Loucy (cell line): Measurements from ENCODE around the gene ITPK1.

Experiments
- H2AFZ ChIP-seq: fragments of 200-600 bp; sonication (generic); 2 replicates; pipeline ENCODE4 v1.6.0; 2016; ENCODE audit warnings: antibody characterized with exemption, mild to moderate bottlenecking, low read length, moderate library complexity
- H3F3A ChIP-seq: fragments of 200-600 bp; 2 replicates; pipeline ENCODE4 v1.6.0; 2016; ENCODE audit warnings: antibody characterized with exemption, low read depth, mild to moderate bottlenecking
- H3K27me3 ChIP-seq: fragments of 200-600 bp; sonication (generic); 2 replicates; pipeline ENCODE4 v1.6.1; 2014; ENCODE audit warnings: low read length, mild to moderate bottlenecking; ENCODE audit not compliant: insufficient read depth, poor library complexity, severe bottlenecking
- H3K36me3 ChIP-seq: fragments of 200-600 bp; sonication (generic); 2 replicates; pipeline ENCODE4 v1.6.1; 2016; ENCODE audit warnings: low read length; ENCODE audit not compliant: insufficient read depth
- H3K4me1 ChIP-seq: fragments of 200-600 bp; sonication (generic); 2 replicates; pipeline ENCODE4 v1.5.1; 2014; ENCODE audit warnings: low read length, mild to moderate bottlenecking; ENCODE audit not compliant: insufficient read depth, poor library complexity, severe bottlenecking
- H3K4me2 ChIP-seq: fragments of 200-600 bp; sonication (generic); 2 replicates; pipeline ENCODE4 v1.6.0; 2014; ENCODE audit warnings: antibody characterized with exemption, low read length, low read depth, mild to moderate bottlenecking; ENCODE audit not compliant: poor library complexity, severe bottlenecking
- H3K4me3 ChIP-seq: fragments of 200-600 bp; sonication (generic); 2 replicates; pipeline ENCODE4 v1.5.1; 2014; ENCODE audit warnings: low read length, mild to moderate bottlenecking, mixed read lengths; ENCODE audit not compliant: poor library complexity, severe bottlenecking
- H3K79me2 ChIP-seq: fragments of 200-600 bp; sonication (generic); 2 replicates; pipeline ENCODE4 v1.6.1; 2014; ENCODE audit warnings: low read length; ENCODE audit not compliant: insufficient read depth
- H3K9ac ChIP-seq: fragments of 200-600 bp; sonication (generic); 2 replicates; pipeline ENCODE4 v1.6.0; 2014; ENCODE audit warnings: mild to moderate bottlenecking, low read depth, low read length, moderate library complexity; ENCODE audit not compliant: poor library complexity, severe bottlenecking
- H3K9me2 ChIP-seq: fragments of 200-600 bp; sonication (generic); replicated peaks from 2 replicates; pipeline ENCODE4 v1.6.1; 2016; ENCODE audit warnings: low read depth, low read length, mixed read lengths
- H3K9me3 ChIP-seq: fragments of 200-600 bp; sonication (generic); 2 replicates; pipeline ENCODE4 v1.6.1; 2014; ENCODE audit warnings: mild to moderate bottlenecking, antibody characterized with exemption, low read length, low read depth; ENCODE audit not compliant: insufficient read depth
- H4K20me1 ChIP-seq: fragments of 200-600 bp; sonication (generic); 2 replicates; pipeline ENCODE4 v1.6.0; 2014; ENCODE audit warnings: antibody characterized with exemption, low read length, mild to moderate bottlenecking; ENCODE audit not compliant: insufficient read depth, poor library complexity, severe bottlenecking
- EZH2phosphoT487 ChIP-seq: fragments of 200-600 bp; IDR thresholded peaks from 2 replicates; pipeline ENCODE4 v1.6.1; 2018; ENCODE audit warnings: antibody characterized with exemption, mild to moderate bottlenecking, moderate library complexity, borderline replicate concordance
- TF ChIP-seq, protein P1 (sequence below): fragments of 200-600 bp; sonication (generic); conservative IDR thresholded peaks from 2 replicates; pipeline ENCODE4 v1.5.1; 2014; ENCODE audit warnings: mild to moderate bottlenecking, antibody characterized with exemption, low read length

ITPK1 gene

DNA sequence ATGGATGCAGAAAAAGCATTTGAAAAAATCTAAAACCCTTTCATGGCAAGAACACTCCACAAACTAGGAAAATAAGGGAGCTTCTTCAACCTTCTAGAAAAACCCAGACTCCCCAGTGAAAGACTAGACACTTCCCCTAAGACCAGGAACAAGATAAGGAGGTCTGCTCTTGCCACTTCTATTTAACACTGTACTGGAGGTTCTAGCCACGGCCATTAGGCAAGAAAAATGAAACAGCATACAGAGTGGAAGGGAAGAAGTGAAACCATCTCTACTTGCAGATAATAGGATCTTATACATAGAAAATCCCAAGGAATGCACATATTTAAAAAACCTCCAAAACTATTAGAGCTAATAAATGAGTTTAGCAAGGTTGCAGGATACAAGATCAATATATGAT lies 150.4 kb downstream of the ITPK1 start:
- Histone ChIP-seq H3K9me3 (no peaks in the 10 kb centered on the region), H3K4me1 (no peaks in the 10 kb centered on the region), H3K4me2 (no peak overlapping the region), H3K9ac (no peak overlapping the region), H3K4me3 (no peak overlapping the region), H2AFZ (no peak overlapping the region), H3K27me3 (no peaks in the 10 kb centered on the region), H3K36me3 (peaks cover 23% of the 10 kb centered on the region; the same call in 1 of the 2 replicates), H4K20me1 (no peaks in the 10 kb centered on the region), H3F3A (no peaks in the 10 kb centered on the region), H3K79me2 (peaks cover 10% of the 10 kb centered on the region; the same call in 1 of the 2 replicates), H3K9me2 (no peaks in the 10 kb centered on the region)
- no peak for TF ChIP-seq EZH2phosphoT487
- TF ChIP-seq, protein P1, sequence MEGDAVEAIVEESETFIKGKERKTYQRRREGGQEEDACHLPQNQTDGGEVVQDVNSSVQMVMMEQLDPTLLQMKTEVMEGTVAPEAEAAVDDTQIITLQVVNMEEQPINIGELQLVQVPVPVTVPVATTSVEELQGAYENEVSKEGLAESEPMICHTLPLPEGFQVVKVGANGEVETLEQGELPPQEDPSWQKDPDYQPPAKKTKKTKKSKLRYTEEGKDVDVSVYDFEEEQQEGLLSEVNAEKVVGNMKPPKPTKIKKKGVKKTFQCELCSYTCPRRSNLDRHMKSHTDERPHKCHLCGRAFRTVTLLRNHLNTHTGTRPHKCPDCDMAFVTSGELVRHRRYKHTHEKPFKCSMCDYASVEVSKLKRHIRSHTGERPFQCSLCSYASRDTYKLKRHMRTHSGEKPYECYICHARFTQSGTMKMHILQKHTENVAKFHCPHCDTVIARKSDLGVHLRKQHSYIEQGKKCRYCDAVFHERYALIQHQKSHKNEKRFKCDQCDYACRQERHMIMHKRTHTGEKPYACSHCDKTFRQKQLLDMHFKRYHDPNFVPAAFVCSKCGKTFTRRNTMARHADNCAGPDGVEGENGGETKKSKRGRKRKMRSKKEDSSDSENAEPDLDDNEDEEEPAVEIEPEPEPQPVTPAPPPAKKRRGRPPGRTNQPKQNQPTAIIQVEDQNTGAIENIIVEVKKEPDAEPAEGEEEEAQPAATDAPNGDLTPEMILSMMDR: no peak

DNA sequence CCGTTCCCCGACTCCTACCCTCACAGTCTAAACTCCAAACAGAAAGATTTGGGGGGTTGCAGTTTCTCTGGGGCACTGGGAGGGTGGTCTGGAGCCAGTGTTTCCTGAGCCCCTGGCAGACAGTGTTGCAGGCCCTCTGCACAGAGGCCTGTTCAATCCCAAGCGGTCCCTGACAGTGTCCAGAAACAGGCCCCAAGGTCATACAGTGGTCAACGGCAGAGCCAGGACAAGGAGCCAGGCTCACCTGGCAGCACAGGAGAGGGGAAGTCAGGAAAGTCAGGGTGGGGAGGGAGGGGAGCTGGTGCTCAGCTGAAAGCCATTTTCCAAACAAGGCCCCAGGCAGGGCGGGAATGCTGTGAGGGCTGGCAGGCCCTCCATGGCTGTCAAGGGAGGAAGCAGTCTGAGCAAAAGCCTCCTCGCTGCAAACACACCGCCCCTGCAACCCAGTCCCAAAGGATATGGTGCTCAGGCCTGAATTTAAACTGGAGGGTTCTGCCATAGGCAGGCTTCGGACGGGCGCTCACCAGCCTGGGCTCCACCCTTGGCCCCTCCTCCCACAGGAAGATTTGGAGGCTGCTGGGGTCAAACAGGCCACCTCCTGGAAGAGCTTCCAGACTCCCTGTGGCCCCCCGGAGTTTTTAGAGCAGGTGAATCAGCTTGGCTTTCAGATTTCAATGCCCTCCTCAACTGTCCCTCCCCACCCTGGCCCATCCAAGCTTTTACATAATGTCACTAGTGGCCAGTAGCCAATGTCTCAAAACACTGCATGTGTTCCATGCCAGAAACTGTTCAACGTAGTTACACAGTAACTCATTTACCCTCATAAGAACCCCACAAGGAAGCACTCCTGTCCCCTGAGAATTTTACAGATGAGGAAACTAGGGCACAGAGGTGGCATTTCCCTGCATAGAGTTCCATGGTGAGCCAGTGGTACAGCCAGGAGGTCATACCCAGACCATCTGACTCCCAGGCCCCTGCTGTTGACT lies 151.3 kb downstream of the ITPK1 start:
- TF ChIP-seq EZH2phosphoT487: no peak
- TF ChIP-seq, protein P1: no peak
- H3K4me3 ChIP-seq: no peak overlapping the region
- H3K9me3 ChIP-seq: no peaks in the 10 kb centered on the region
- peaks cover 10% of the 10 kb centered on the region; the same call in 1 of the 2 replicates for H3K79me2 ChIP-seq
- H3K36me3 ChIP-seq: peaks cover 32% of the 10 kb centered on the region; the same call in 1 of the 2 replicates
- no peak overlapping the region for H3K9ac ChIP-seq
- H2AFZ ChIP-seq: no peak overlapping the region
- no peaks in the 10 kb centered on the region for H3K9me2 ChIP-seq
- no peaks in the 10 kb centered on the region for H3K27me3 ChIP-seq
- H3K4me2 ChIP-seq: no peak overlapping the region
- H3K4me1 ChIP-seq: no peaks in the 10 kb centered on the region
- no peaks in the 10 kb centered on the region for H4K20me1 ChIP-seq
- H3F3A ChIP-seq: no peaks in the 10 kb centered on the region

DNA sequence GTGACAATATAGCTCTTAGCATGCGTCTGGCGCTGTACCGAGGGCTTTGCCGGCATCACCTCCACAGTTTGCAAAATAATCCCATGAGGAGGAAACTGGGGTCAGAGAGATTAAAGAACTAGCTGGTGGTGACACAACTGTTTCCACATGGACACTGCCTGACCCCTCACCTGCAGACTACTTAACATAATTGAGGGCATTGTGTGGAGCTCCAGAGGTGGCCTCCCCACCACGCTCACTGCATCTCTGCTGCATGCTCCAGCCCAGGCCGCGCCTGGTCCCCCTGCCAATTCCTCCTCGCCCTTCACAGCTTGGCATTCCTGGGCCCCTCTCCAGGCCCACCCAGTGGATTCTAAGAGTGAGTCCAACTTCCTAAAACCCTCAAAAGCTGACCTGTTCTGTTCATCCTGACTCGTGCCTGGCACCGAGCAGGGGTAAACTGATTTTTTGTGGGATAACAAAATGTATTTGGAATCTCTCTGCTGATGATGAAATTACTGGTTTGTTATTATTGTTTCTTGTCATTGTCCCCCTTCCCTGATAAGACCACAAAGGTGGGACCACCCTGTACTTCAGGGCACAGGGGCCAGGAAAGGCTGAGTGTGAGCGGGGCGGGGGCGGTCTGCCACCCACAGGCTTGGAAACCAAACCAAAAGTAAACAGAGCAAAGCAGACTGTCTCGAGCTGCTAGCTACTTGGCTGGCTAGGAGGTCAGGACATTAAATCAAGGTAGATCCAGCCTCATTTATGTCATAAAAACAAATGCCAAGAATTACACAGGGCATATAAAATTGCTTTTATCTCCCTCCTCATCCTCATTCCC lies 152.2 kb downstream of the ITPK1 start:
- H3K4me2 ChIP-seq: no peak overlapping the region
- TF ChIP-seq, protein P1: no peak
- no peak for TF ChIP-seq EZH2phosphoT487
- no peaks in the 10 kb centered on the region for H3F3A ChIP-seq
- H3K9ac ChIP-seq: no peak overlapping the region
- H3K36me3 ChIP-seq: peaks cover 39% of the 10 kb centered on the region; the same call in 1 of the 2 replicates
- no peaks in the 10 kb centered on the region for H4K20me1 ChIP-seq
- no peaks in the 10 kb centered on the region for H3K9me3 ChIP-seq
- H3K4me1 ChIP-seq: no peaks in the 10 kb centered on the region
- H2AFZ ChIP-seq: no peak overlapping the region
- no peaks in the 10 kb centered on the region for H3K27me3 ChIP-seq
- no peak overlapping the region for H3K4me3 ChIP-seq
- H3K79me2 ChIP-seq: peaks cover 10% of the 10 kb centered on the region; the same call in 1 of the 2 replicates
- H3K9me2 ChIP-seq: no peaks in the 10 kb centered on the region
